GM12874 (cell line): ENCODE data around the gene OXSR1.

Experiments used
- CTCF ChIP-seq: IDR thresholded peaks from 2 replicates; pipeline ENCODE4 v1.5.1; 2011; ENCODE audit warnings: low read depth, mild to moderate bottlenecking, control low read depth, low read length, moderate library complexity; ENCODE audit not compliant: insufficient read depth

OXSR1 gene

GRCh38 chr3:38168151-38169026 is 3.1 kb downstream of the OXSR1 start:
- no peak for TF ChIP-seq CTCF

GRCh38 chr3:38169027-38169317 is 3.6 kb downstream of the OXSR1 start:
- TF ChIP-seq CTCF, result no peak

GRCh38 chr3:38170722-38171121 is 5.4 kb downstream of the OXSR1 start:
- no peak for TF ChIP-seq CTCF

- no peak for TF ChIP-seq CTCF
These were observed 6.3 kb downstream of the OXSR1 start for GRCh38 chr3:38171622-38172021.

- TF ChIP-seq CTCF, result no peak
These were observed 8.6 kb downstream of the OXSR1 start for GRCh38 chr3:38173834-38174418.

- TF ChIP-seq CTCF, result no peak
These were observed 11.8 kb downstream of the OXSR1 start for GRCh38 chr3:38177181-38177580.

GRCh38 chr3:38186781-38187180 is 21.4 kb downstream of the OXSR1 start:
- no peak for TF ChIP-seq CTCF
